ENCODE data around the gene STMN3. TPM values are rescaled to one million over a fixed set of nuclear protein-coding genes. Genes with fewer than 3 reads are reported as not detected.

STMN3 gene
- total RNA-seq, 3 donors from 2014 or later, result 11.8 to 19.6 (median 17.7) TPM

GRCh38 chr20:63596423-63596822, 56.8 kb downstream of the STMN3 start:
- DNase-seq (ENCODE audit: low spot score in 2 of 2), result no peak
- H3K4me1 ChIP-seq, result no peaks in the 10 kb centered on the region

GRCh38 chr20:63595416-63596127, 57.7 kb downstream of the STMN3 start:
- peak overlapping the region in 1 of 2 donors; percentile 2 for H3K27ac ChIP-seq
- H3K27me3 ChIP-seq, result no peaks in the 10 kb centered on the region
- H3K4me1 ChIP-seq, result no peaks in the 10 kb centered on the region
- intact Hi-C loops (cut with DNase I; ENCODE audit: low total_unique reads), result no loop called here
- H3K9me3 ChIP-seq, result no peaks in the 10 kb centered on the region
- no peak for DNase-seq (ENCODE audit: low spot score in 2 of 2)
- no peaks in the 10 kb centered on the region for H3K36me3 ChIP-seq
- no peak for TF ChIP-seq POLR2AphosphoS5 (IDR thresholded peaks at IDR 0.05)
- TF ChIP-seq CTCF (IDR thresholded peaks at IDR 0.05), result no peak
- no peak for TF ChIP-seq POLR2A (IDR thresholded peaks at IDR 0.05)
- no peak overlapping the region for H3K4me3 ChIP-seq

More at GRCh38 chr20:63596423-63596822, 56.8 kb downstream of the STMN3 start:
- no peak for TF ChIP-seq POLR2A (IDR thresholded peaks at IDR 0.05)
- no peak for TF ChIP-seq CTCF (IDR thresholded peaks at IDR 0.05)
- no peak for TF ChIP-seq POLR2AphosphoS5 (IDR thresholded peaks at IDR 0.05)
- Histone ChIP-seq H3K4me3 (no peak overlapping the region), H3K9me3 (no peaks in the 10 kb centered on the region), H3K27ac (no peak overlapping the region), H3K36me3 (no peaks in the 10 kb centered on the region), H3K27me3 (no peaks in the 10 kb centered on the region)
- intact Hi-C loops (cut with DNase I; ENCODE audit: low total_unique reads), result no loop called here

- H3K27me3 ChIP-seq, result no peaks in the 10 kb centered on the region
- no peak for TF ChIP-seq POLR2A (IDR thresholded peaks at IDR 0.05)
- TF ChIP-seq POLR2AphosphoS5 (IDR thresholded peaks at IDR 0.05), result peak in 1 of 3 donors; percentile 21
- intact Hi-C loops (cut with DNase I; ENCODE audit: low total_unique reads), result no loop called here
- peak overlapping the region; percentile 29 to 91 for H3K27ac ChIP-seq
- H3K9me3 ChIP-seq, result no peaks in the 10 kb centered on the region
- no peak overlapping the region for H3K4me3 ChIP-seq
- DNase-seq (ENCODE audit: low spot score in 2 of 2), result no peak
- H3K4me1 ChIP-seq, result no peaks in the 10 kb centered on the region
- no peaks in the 10 kb centered on the region for H3K36me3 ChIP-seq
Measured at GRCh38 chr20:63594043-63594561, 59.1 kb downstream of the STMN3 start.

- DNase-seq (ENCODE audit: low spot score in 2 of 2), result no peak
- no peak overlapping the region for H3K27ac ChIP-seq
- H3K4me3 ChIP-seq, result no peak overlapping the region
- H3K9me3 ChIP-seq, result no peaks in the 10 kb centered on the region
- TF ChIP-seq POLR2A (IDR thresholded peaks at IDR 0.05) (no peak), CTCF (IDR thresholded peaks at IDR 0.05) (no peak), POLR2AphosphoS5 (IDR thresholded peaks at IDR 0.05) (no peak)
- H3K36me3 ChIP-seq, result no peaks in the 10 kb centered on the region
- no peaks in the 10 kb centered on the region for H3K4me1 ChIP-seq
- no peaks in the 10 kb centered on the region for H3K27me3 ChIP-seq
- intact Hi-C loops (cut with DNase I; ENCODE audit: low total_unique reads), result no loop called here
Measured at GRCh38 chr20:63592661-63593060, 60.6 kb downstream of the STMN3 start.

- Histone ChIP-seq H3K9me3 (no peaks in the 10 kb centered on the region), H3K4me3 (no peak overlapping the region), H3K36me3 (no peaks in the 10 kb centered on the region), H3K27me3 (no peaks in the 10 kb centered on the region), H3K27ac (no peak overlapping the region), H3K4me1 (no peaks in the 10 kb centered on the region)
- no peak for TF ChIP-seq POLR2A (IDR thresholded peaks at IDR 0.05)
- TF ChIP-seq CTCF (IDR thresholded peaks at IDR 0.05), result no peak
- no peak for TF ChIP-seq POLR2AphosphoS5 (IDR thresholded peaks at IDR 0.05)
- intact Hi-C loops (cut with DNase I; ENCODE audit: low total_unique reads), result no loop called here
- DNase-seq (ENCODE audit: low spot score in 2 of 2), result no peak
Measured at GRCh38 chr20:63591786-63592355, 61.4 kb downstream of the STMN3 start.

All from breast epithelium (tissue), 4 donors.